K562 (cell line): ENCODE measurements around the gene TERT. TPM values are rescaled to one million over a fixed set of nuclear protein-coding genes. Genes with fewer than 3 reads are reported as not detected.

Experiments
- CREB3 ChIP-seq: fragments of 450-650 bp; conservative IDR thresholded peaks from 2 replicates; pipeline ENCODE4 v1.6.1; 2016; ENCODE audit warnings: missing genetic modification characterization, low read depth, mild to moderate bottlenecking, missing compliant biosample characterization, moderate library complexity
- CXXC5 ChIP-seq: fragments of 250-450 bp; sonication (Bioruptor Pico); IDR thresholded peaks from 2 replicates; pipeline ENCODE4 v1.8.0; 2022; ENCODE audit warnings: inconsistent platforms, mild to moderate bottlenecking, moderate library complexity
- FOXK2 ChIP-seq, 2 experiments: fragments of 450-650 bp; IDR thresholded peaks in 1 of 2; conservative IDR thresholded peaks in 1 of 2; 2 replicates each; pipeline ENCODE4 v1.6.1; 2016; ENCODE audit warnings: low read depth in 2 of 2, mild to moderate bottlenecking in 1 of 2
- HDAC1 ChIP-seq, 2 experiments: fragments of 450-650 bp; IDR thresholded peaks; 2 replicates each; pipeline ENCODE4 v1.6.1; 2016 to 2017; ENCODE audit warnings: inconsistent platforms in 1 of 2, mild to moderate bottlenecking in 1 of 2, moderate library complexity in 1 of 2
- JUNB ChIP-seq: fragments of 450-650 bp; formaldehyde crosslinking; conservative IDR thresholded peaks from 2 replicates; pipeline ENCODE4 v1.4.0; 2020; ENCODE audit warnings: mild to moderate bottlenecking
- KAT7 ChIP-seq: sonication (generic); formaldehyde crosslinking; IDR thresholded peaks from 2 replicates; pipeline ENCODE4 v1.8.0; 2022; ENCODE audit warnings: missing genetic modification reagents, mild to moderate bottlenecking, borderline replicate concordance
- LCOR ChIP-seq: sonication (generic); formaldehyde crosslinking; IDR thresholded peaks from 2 replicates; pipeline ENCODE4 v1.8.0; 2022; ENCODE audit warnings: mild to moderate bottlenecking, missing genetic modification reagents
- MAZ ChIP-seq, 2 experiments: fragments of 450-650 bp in 1 of 2; sonication (generic) in 1 of 2; formaldehyde crosslinking; IDR thresholded peaks in 1 of 2; conservative IDR thresholded peaks in 1 of 2; 2 replicates each; pipeline versions ENCODE4 v1.4.0 to v1.5.0; 2020; ENCODE audit warnings: mild to moderate bottlenecking in 1 of 2, missing genetic modification reagents in 1 of 2
- MTA3 ChIP-seq: fragments of 450-650 bp; formaldehyde crosslinking; IDR thresholded peaks from 2 replicates; pipeline ENCODE4 v1.6.1; 2017; ENCODE audit warnings: mild to moderate bottlenecking, borderline replicate concordance
- NFE2 ChIP-seq: IDR thresholded peaks from 2 replicates; pipeline ENCODE4 v1.6.1; 2014; ENCODE audit warnings: antibody characterized with exemption, low read depth
- SETDB1 ChIP-seq: IDR thresholded peaks from one replicate; pipeline ENCODE4 v1.6.1; 2012; ENCODE audit warnings: low read length, control low read depth, inconsistent platforms
- TCF7 ChIP-seq: sonication (generic); IDR thresholded peaks from 2 replicates; pipeline ENCODE4 v1.6.1; 2016; ENCODE audit warnings: antibody characterized with exemption, borderline replicate concordance
- YY1 ChIP-seq, 3 experiments: IDR thresholded peaks; 2 replicates each; pipeline ENCODE4 v1.6.1; 2011; ENCODE audit warnings: low read length in 2 of 3, mild to moderate bottlenecking in 2 of 3, moderate library complexity in 2 of 3, borderline replicate concordance in 1 of 3, control low read depth in 1 of 3, low read depth in 1 of 3; ENCODE audit not compliant: insufficient read depth in 3 of 3, insufficient replicate concordance in 2 of 3, control insufficient read depth in 1 of 3, insufficient read length in 1 of 3; ENCODE audit errors: extremely low read depth in 1 of 3
- ZNF24 ChIP-seq: fragments of 450-650 bp; IDR thresholded peaks from 2 replicates; pipeline ENCODE4 v1.6.1; 2016
- ZNF592 ChIP-seq: fragments of 450-650 bp; IDR thresholded peaks from 2 replicates; pipeline ENCODE4 v1.6.1; 2017; ENCODE audit warnings: antibody characterized with exemption, mild to moderate bottlenecking
- ZNF766 ChIP-seq: fragments of 200-800 bp; sonication (Bioruptor generic); conservative IDR thresholded peaks from 2 replicates; pipeline ENCODE4 v1.6.1; 2016; ENCODE audit warnings: missing genetic modification characterization, missing compliant biosample characterization
- polyA plus RNA-seq, 8 experiments: library from polyadenylated mRNA; depleted of rRNA in 4 of 8; stranded (reverse) in 5 of 8; unstranded in 3 of 8; fragments of >200 nt; fragmentation: Nextera tagmentation in 2 of 8; fragmentation: Illumina TruSeq in 1 of 8; extraction: Ambion mirVana in 2 of 8; extraction: Trizol in 1 of 8; gene quantifications; 2 replicates each; pipeline versions ENCODE4 v1.2.1 to v1.2.3, GENCODE V29; 2011 to 2014; ENCODE audit warnings: inconsistent platforms in 1 of 8, missing spikeins in 1 of 8
- total RNA-seq, 7 experiments: library from RNA; depleted of rRNA in 6 of 7; stranded (reverse); fragments of >200 nt in 6 of 7; fragmentation: Illumina TruSeq in 2 of 7; extraction: Trizol in 2 of 7; gene quantifications; 2 replicates each; pipeline versions ENCODE4 v1.2.1 to v1.2.3, GENCODE V29; 2011 to 2021; ENCODE audit warnings: low replicate concordance in 1 of 7
- TF ChIP-seq, protein P1 (sequence below): sonication (generic); formaldehyde crosslinking; IDR thresholded peaks from 2 replicates; pipeline ENCODE4 v1.9.0; 2022; ENCODE audit warnings: mild to moderate bottlenecking, missing genetic modification reagents

The TERT gene
- total and polyA plus RNA-seq, 9 of the 15 experiments (the other 6 are each of a cell fraction or from before 2014, with no cell fraction given), result 0.08 to 4.5 (median 0.98) TPM; not detected in 1

DNA sequence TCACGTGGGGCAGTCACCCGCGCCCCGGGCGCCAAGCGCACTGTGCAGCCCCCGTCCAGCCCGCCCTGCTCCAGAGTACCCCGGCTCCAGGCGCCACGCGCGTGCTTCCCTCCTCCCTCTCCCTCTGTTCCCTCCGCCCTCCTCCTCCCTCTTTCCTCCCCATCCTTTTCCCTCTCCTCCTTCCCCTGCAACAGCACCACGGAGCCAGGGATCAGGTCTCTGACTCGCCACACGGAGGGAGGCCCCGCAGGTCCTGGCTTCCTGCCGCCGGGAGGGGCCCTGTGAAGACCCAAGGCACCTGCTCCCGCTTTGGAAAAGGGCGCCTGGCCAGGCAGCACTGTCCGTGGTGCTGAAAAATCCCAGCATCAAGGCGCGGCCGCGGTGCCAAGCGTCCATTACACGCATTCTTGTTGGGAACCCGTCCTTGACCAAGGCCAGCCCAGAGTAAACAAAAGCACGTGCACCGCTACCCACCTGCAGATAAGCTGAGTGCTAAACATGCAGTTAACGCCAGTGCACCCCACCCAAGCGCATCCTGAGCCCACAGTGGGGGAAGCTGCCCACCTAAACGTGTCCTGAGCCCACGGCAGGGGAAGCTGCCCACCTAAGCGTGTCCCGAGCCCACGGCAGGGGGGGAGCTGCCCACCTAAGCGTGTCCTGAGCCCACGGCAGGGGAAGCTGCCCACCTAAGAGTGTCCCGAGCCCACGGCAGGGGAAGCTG is 48.0 kb downstream of the TERT start (continued):
- TF ChIP-seq YY1 (IDR thresholded peaks at IDR 0.05; ENCODE audit: borderline replicate concordance in 1 of 3, control insufficient read depth in 1 of 3, extremely low read depth in 1 of 3, insufficient read depth in 3 of 3, insufficient read length in 1 of 3, insufficient replicate concordance in 2 of 3, low read depth in 1 of 3, low read length in 2 of 3), result peak in 1 of 3 experiments; percentile 60
- TF ChIP-seq HDAC1 (IDR thresholded peaks at IDR 0.05), result peak in 1 of 2 experiments; percentile 57; a peak in 1 of 4 replicates
- peak; percentile 63; the same call in 1 of the 2 replicates for TF ChIP-seq ZNF766 (CRISPR knock-in tag)
- TF ChIP-seq LCOR (CRISPR knock-in tag), result no peak
- TF ChIP-seq FOXK2 (conservative IDR thresholded peaks at IDR 0.05 in 1 of 2, IDR thresholded peaks at IDR 0.05 in 1 of 2; ENCODE audit: low read depth in 2 of 2), result no peak
- 0 out of 2 replicates have a peak, but pooled peaks have one; percentile 31 for TF ChIP-seq MTA3
- no peak for TF ChIP-seq ZNF24
- peak; percentile 33; the same call in 1 of the 2 replicates for TF ChIP-seq CXXC5
- TF ChIP-seq NFE2, result no peak
- no peak for TF ChIP-seq KAT7 (CRISPR knock-in tag)
- TF ChIP-seq, protein P1, sequence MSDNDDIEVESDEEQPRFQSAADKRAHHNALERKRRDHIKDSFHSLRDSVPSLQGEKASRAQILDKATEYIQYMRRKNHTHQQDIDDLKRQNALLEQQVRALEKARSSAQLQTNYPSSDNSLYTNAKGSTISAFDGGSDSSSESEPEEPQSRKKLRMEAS (CRISPR knock-in tag), result peak; percentile 46; the same call in 1 of the 2 replicates
- TF ChIP-seq JUNB (CRISPR knock-in tag), result no peak
- TF ChIP-seq ZNF592, result no peak
- TF ChIP-seq MAZ (CRISPR knock-in tag; conservative IDR thresholded peaks at IDR 0.05 in 1 of 2, IDR thresholded peaks at IDR 0.05 in 1 of 2), result peak in 1 of 2 experiments; percentile 67; a peak in 2 of 4 replicates
- TF ChIP-seq TCF7, result no peak
- no peak for TF ChIP-seq SETDB1
- 0 out of 2 replicates have a peak, but pooled peaks have one; percentile 30 for TF ChIP-seq CREB3 (tag)
